HepG2 (cell line): ENCODE results near the gene TLCD1. TPM values are rescaled to one million over a fixed set of nuclear protein-coding genes. Genes with fewer than 3 reads are reported as not detected.

ENCODE experiments used
- ARNT ChIP-seq: fragments of 450-650 bp; IDR thresholded peaks from 2 replicates; pipeline ENCODE4 v1.6.1; 2017
- ATF7 ChIP-seq, 2 experiments: fragments of 450-650 bp in 1 of 2; sonication (generic) in 1 of 2; formaldehyde crosslinking in 1 of 2; IDR thresholded peaks; 2 replicates each; pipeline versions ENCODE4 v1.4.0 to v1.6.1; 2016 to 2020; ENCODE audit warnings: antibody characterized with exemption in 1 of 2, mild to moderate bottlenecking in 1 of 2, missing genetic modification reagents in 1 of 2
- CBFB ChIP-seq: sonication (generic); formaldehyde crosslinking; IDR thresholded peaks from 2 replicates; pipeline ENCODE4 v1.4.0; 2020; ENCODE audit warnings: missing genetic modification reagents
- GABPB1 ChIP-seq: IDR thresholded peaks from 2 replicates; pipeline ENCODE4 v1.6.1; 2016; ENCODE audit warnings: mild to moderate bottlenecking, missing genetic modification reagents, moderate library complexity, missing compliant biosample characterization
- JDP2 ChIP-seq: sonication (generic); formaldehyde crosslinking; IDR thresholded peaks from 2 replicates; pipeline ENCODE4 v1.8.1; 2022; ENCODE audit warnings: missing genetic modification reagents, borderline replicate concordance
- KDM5A ChIP-seq: fragments of 200-600 bp; sonication (generic); IDR thresholded peaks from 2 replicates; pipeline ENCODE4 v1.7.0; 2018; ENCODE audit warnings: antibody characterized with exemption, mild to moderate bottlenecking, low read length, borderline replicate concordance
- MED1 ChIP-seq: sonication (generic); formaldehyde crosslinking; IDR thresholded peaks from 2 replicates; pipeline ENCODE4 v1.4.0; 2020; ENCODE audit warnings: missing genetic modification reagents
- POLR2AphosphoS2 ChIP-seq: IDR thresholded peaks from 2 replicates; pipeline ENCODE4 v1.6.1; 2011; ENCODE audit warnings: low read depth, low read length, improper control_type of control experiment
- SP2 ChIP-seq: sonication (generic); formaldehyde crosslinking; IDR thresholded peaks from 2 replicates; pipeline ENCODE4 v1.5.1; 2020; ENCODE audit warnings: mild to moderate bottlenecking, missing genetic modification reagents
- TCF7 ChIP-seq: sonication (generic); IDR thresholded peaks from 2 replicates; pipeline ENCODE4 v1.6.1; 2016; ENCODE audit warnings: antibody characterized with exemption, low read depth
- TEAD2 ChIP-seq: sonication (generic); formaldehyde crosslinking; IDR thresholded peaks from 2 replicates; pipeline ENCODE4 v1.9.0; 2021; ENCODE audit warnings: missing genetic modification reagents
- U2AF1 ChIP-seq: fragments of 200-400 bp; formaldehyde crosslinking; optimal IDR thresholded peaks from 2 replicates; pipeline ENCODE3; 2017; ENCODE audit warnings: mild to moderate bottlenecking, low read depth, low read length
- WIZ ChIP-seq: sonication (generic); formaldehyde crosslinking; IDR thresholded peaks from 2 replicates; pipeline ENCODE4 v1.5.1; 2020; ENCODE audit warnings: mild to moderate bottlenecking, missing genetic modification reagents
- XRCC5 ChIP-seq: fragments of 200-400 bp; formaldehyde crosslinking; optimal IDR thresholded peaks from 2 replicates; pipeline ENCODE3; 2017; ENCODE audit warnings: mild to moderate bottlenecking, low read length
- YEATS2 ChIP-seq: sonication (generic); formaldehyde crosslinking; IDR thresholded peaks from 2 replicates; pipeline ENCODE4 v1.4.0; 2020; ENCODE audit warnings: missing genetic modification reagents, borderline replicate concordance
- ZNF383 ChIP-seq: sonication (generic); formaldehyde crosslinking; IDR thresholded peaks from 2 replicates; pipeline ENCODE4 v1.4.0; 2020; ENCODE audit warnings: missing genetic modification reagents, mild to moderate bottlenecking, borderline replicate concordance
- ZNF605 ChIP-seq: sonication (generic); formaldehyde crosslinking; IDR thresholded peaks from 2 replicates; pipeline ENCODE4 v1.8.0; 2022; ENCODE audit warnings: mild to moderate bottlenecking, missing genetic modification reagents
- ZSCAN25 ChIP-seq: sonication (generic); formaldehyde crosslinking; IDR thresholded peaks from 2 replicates; pipeline ENCODE4 v1.8.0; 2022; ENCODE audit warnings: mild to moderate bottlenecking, missing genetic modification reagents
- polyA plus RNA-seq, 8 experiments: library from polyadenylated mRNA; depleted of rRNA in 3 of 8; stranded (reverse) in 7 of 8; unstranded in 1 of 8; fragments of >200 nt; fragmentation: Illumina TruSeq in 4 of 8; extraction: Trizol in 4 of 8; gene quantifications; 2 replicates each; pipeline versions ENCODE4 v1.2.1 to v1.2.3, GENCODE V29; 2011 to 2016; ENCODE audit warnings: low read depth in 4 of 8, missing spikeins in 1 of 8, mixed read lengths in 1 of 8; ENCODE audit not compliant: insufficient read depth in 1 of 8
- total RNA-seq, 5 experiments: library from RNA; depleted of rRNA; stranded (reverse); fragments of >200 nt; fragmentation: Illumina TruSeq; extraction: Trizol; gene quantifications; 2 replicates each; pipeline ENCODE4 v1.2.3, GENCODE V29; 2016; ENCODE audit warnings: low read depth in 1 of 5
- TF ChIP-seq, protein P1 (sequence below): sonication (generic); formaldehyde crosslinking; IDR thresholded peaks from 2 replicates; pipeline ENCODE4 v1.5.0; 2020; ENCODE audit warnings: mild to moderate bottlenecking, missing genetic modification reagents
- TF ChIP-seq, protein P2 (sequence below): sonication (generic); formaldehyde crosslinking; IDR thresholded peaks from 2 replicates; pipeline ENCODE4 v1.5.0; 2020; ENCODE audit warnings: mild to moderate bottlenecking, low read depth, missing genetic modification reagents, borderline replicate concordance
- TF ChIP-seq, protein P3 (sequence below): sonication (generic); formaldehyde crosslinking; IDR thresholded peaks from 2 replicates; pipeline ENCODE4 v1.4.0; 2020; ENCODE audit warnings: low read depth, mild to moderate bottlenecking, missing genetic modification reagents
- TF ChIP-seq, protein P4 (sequence below): sonication (generic); formaldehyde crosslinking; IDR thresholded peaks from 2 replicates; pipeline ENCODE4 v1.4.0; 2020; ENCODE audit warnings: mild to moderate bottlenecking, missing genetic modification reagents
- TF ChIP-seq, protein P5 (sequence below): IDR thresholded peaks from 2 replicates; pipeline ENCODE4 v1.6.1; 2016; ENCODE audit warnings: mild to moderate bottlenecking, missing biosample characterization, missing genetic modification reagents
- TF ChIP-seq, protein P6 (sequence below): sonication (generic); formaldehyde crosslinking; IDR thresholded peaks from 2 replicates; pipeline ENCODE4 v1.8.0; 2022; ENCODE audit warnings: mild to moderate bottlenecking, missing genetic modification reagents, borderline replicate concordance

The TLCD1 gene
- total and polyA plus RNA-seq, 2 of the 13 experiments (the other 11 are each of a cell fraction or from before 2014, with no cell fraction given): 14.9 to 19.6 TPM

DNA sequence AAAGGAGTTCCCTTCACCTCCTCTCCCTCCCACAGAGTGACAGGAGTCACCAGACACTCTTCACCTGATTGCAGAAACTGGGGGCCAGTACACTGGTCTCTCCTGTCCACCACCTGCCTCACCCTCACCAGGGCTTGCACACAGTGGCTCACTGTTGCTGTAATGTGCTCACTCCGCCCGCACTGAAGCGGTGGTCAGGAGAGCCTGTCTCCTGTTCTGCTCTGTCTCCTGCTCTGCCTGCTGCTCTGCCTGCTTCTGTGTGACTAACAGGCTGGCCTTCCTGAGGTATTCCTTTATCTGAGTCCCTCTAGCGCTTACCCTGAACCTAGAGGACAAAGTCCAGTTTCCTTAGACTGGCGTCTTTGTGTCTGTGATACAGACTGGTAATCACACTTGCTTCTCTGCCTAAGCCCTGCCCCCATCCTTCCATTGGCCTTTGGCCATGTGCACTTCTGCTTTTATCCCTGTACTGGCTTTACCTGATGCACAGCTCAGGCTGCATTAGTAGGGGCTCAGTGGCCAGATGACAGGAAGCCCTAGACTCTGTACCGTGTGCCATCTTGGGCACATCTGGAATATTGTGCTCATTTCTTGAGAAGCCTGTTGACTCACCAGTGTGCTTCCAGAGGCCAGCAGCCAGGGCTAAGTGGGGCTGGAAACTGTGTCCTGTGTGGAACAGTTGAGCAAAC is 27.6 kb downstream of the TLCD1 start (continued):
- TF ChIP-seq, protein P1, sequence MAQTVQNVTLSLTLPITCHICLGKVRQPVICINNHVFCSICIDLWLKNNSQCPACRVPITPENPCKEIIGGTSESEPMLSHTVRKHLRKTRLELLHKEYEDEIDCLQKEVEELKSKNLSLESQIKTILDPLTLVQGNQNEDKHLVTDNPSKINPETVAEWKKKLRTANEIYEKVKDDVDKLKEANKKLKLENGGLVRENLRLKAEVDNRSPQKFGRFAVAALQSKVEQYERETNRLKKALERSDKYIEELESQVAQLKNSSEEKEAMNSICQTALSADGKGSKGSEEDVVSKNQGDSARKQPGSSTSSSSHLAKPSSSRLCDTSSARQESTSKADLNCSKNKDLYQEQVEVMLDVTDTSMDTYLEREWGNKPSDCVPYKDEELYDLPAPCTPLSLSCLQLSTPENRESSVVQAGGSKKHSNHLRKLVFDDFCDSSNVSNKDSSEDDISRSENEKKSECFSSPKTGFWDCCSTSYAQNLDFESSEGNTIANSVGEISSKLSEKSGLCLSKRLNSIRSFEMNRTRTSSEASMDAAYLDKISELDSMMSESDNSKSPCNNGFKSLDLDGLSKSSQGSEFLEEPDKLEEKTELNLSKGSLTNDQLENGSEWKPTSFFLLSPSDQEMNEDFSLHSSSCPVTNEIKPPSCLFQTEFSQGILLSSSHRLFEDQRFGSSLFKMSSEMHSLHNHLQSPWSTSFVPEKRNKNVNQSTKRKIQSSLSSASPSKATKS (CRISPR knock-in tag): no peak
- TF ChIP-seq, protein P2, sequence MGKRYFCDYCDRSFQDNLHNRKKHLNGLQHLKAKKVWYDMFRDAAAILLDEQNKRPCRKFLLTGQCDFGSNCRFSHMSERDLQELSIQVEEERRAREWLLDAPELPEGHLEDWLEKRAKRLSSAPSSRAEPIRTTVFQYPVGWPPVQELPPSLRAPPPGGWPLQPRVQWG (CRISPR knock-in tag): no peak
- peak; percentile 76; the same call in 1 of the 2 replicates for TF ChIP-seq YEATS2
- TF ChIP-seq POLR2AphosphoS2: peak; percentile 78; the same call in 1 of the 2 replicates
- no peak for TF ChIP-seq ARNT
- peak; percentile 89 for TF ChIP-seq MED1
- TF ChIP-seq GABPB1 (CRISPR knock-in tag): no peak; the same call in 1 of the 2 replicates
- TF ChIP-seq KDM5A: no peak
- no peak for TF ChIP-seq U2AF1
- TF ChIP-seq, protein P3, sequence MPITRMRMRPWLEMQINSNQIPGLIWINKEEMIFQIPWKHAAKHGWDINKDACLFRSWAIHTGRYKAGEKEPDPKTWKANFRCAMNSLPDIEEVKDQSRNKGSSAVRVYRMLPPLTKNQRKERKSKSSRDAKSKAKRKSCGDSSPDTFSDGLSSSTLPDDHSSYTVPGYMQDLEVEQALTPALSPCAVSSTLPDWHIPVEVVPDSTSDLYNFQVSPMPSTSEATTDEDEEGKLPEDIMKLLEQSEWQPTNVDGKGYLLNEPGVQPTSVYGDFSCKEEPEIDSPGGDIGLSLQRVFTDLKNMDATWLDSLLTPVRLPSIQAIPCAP (CRISPR knock-in tag): no peak
- no peak for TF ChIP-seq WIZ (CRISPR knock-in tag)
- TF ChIP-seq ZSCAN25 (CRISPR knock-in tag): peak; percentile 67; the same call in 1 of the 2 replicates
- TF ChIP-seq ATF7 (IDR thresholded peaks at IDR 0.05): no peak
- TF ChIP-seq ATF7 (CRISPR knock-in tag; IDR thresholded peaks at IDR 0.05): no peak; the same call in 1 of the 2 replicates
- TF ChIP-seq, protein P4, sequence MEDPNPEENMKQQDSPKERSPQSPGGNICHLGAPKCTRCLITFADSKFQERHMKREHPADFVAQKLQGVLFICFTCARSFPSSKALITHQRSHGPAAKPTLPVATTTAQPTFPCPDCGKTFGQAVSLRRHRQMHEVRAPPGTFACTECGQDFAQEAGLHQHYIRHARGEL (CRISPR knock-in tag): no peak
- TF ChIP-seq ZNF605: peak; percentile 63; the same call in 1 of the 2 replicates
- no peak for TF ChIP-seq SP2 (CRISPR knock-in tag)
- TF ChIP-seq JDP2 (CRISPR knock-in tag): no peak
- TF ChIP-seq, protein P5, sequence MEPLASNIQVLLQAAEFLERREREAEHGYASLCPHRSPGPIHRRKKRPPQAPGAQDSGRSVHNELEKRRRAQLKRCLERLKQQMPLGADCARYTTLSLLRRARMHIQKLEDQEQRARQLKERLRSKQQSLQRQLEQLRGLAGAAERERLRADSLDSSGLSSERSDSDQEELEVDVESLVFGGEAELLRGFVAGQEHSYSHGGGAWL (CRISPR knock-in tag): 0 out of 2 replicates have a peak, but pooled peaks have one; percentile 15
- peak; percentile 47; the same call in 1 of the 2 replicates for TF ChIP-seq TCF7
- TF ChIP-seq XRCC5: peak; percentile 88
- TF ChIP-seq, protein P6, sequence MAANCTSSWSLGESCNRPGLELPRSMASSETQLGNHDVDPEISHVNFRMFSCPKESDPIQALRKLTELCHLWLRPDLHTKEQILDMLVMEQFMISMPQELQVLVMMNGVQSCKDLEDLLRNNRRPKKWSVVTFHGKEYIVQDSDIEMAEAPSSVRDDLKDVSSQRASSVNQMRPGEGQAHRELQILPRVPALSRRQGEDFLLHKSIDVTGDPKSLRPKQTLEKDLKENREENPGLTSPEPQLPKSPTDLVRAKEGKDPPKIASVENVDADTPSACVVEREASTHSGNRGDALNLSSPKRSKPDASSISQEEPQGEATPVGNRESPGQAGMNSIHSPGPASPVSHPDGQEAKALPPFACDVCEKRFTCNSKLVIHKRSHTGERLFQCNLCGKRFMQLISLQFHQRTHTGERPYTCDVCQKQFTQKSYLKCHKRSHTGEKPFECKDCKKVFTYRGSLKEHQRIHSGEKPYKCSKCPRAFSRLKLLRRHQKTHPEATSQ (CRISPR knock-in tag): peak; percentile 78; the same call in 1 of the 2 replicates
- no peak for TF ChIP-seq TEAD2 (CRISPR knock-in tag)
- peak; percentile 38; the same call in 1 of the 2 replicates for TF ChIP-seq CBFB (CRISPR knock-in tag)
- TF ChIP-seq ZNF383 (CRISPR knock-in tag): no peak
